ENCODE data around the gene PGBD5.

The PGBD5 gene

GRCh38 chr1:230289350-230289644, 136.8 kb downstream of the PGBD5 start:
- Histone ChIP-seq H4K20me1 (ENCODE audit: insufficient read depth, low read length) (no peaks in the 10 kb centered on the region), H3K9ac (ENCODE audit: low read length) (no peak overlapping the region), H3K9me3 (ENCODE audit: insufficient read depth, low read length) (no peaks in the 10 kb centered on the region), H3K27ac (ENCODE audit: low read length) (no peak overlapping the region), H3K79me2 (ENCODE audit: low read length) (no peaks in the 10 kb centered on the region), H3K4me1 (ENCODE audit: low read length) (peaks cover 6% of the 10 kb centered on the region), H3K4me3 (ENCODE audit: low read length) (no peak overlapping the region), H3K27me3 (ENCODE audit: low read depth, low read length) (0 out of 2 replicates have a peak, but pooled peaks cover 3% of the 10 kb centered on the region), H3K36me3 (replicated peaks; ENCODE audit: low read depth, low read length) (no peaks in the 10 kb centered on the region), H2AFZ (ENCODE audit: low read depth, low read length) (no peak overlapping the region), H3K4me2 (ENCODE audit: low read length) (no peak overlapping the region)
- TF ChIP-seq, protein P1, sequence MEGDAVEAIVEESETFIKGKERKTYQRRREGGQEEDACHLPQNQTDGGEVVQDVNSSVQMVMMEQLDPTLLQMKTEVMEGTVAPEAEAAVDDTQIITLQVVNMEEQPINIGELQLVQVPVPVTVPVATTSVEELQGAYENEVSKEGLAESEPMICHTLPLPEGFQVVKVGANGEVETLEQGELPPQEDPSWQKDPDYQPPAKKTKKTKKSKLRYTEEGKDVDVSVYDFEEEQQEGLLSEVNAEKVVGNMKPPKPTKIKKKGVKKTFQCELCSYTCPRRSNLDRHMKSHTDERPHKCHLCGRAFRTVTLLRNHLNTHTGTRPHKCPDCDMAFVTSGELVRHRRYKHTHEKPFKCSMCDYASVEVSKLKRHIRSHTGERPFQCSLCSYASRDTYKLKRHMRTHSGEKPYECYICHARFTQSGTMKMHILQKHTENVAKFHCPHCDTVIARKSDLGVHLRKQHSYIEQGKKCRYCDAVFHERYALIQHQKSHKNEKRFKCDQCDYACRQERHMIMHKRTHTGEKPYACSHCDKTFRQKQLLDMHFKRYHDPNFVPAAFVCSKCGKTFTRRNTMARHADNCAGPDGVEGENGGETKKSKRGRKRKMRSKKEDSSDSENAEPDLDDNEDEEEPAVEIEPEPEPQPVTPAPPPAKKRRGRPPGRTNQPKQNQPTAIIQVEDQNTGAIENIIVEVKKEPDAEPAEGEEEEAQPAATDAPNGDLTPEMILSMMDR (IDR thresholded peaks at IDR 0.05; ENCODE audit: low read depth, low read length): no peak
- no peak for TF ChIP-seq EZH2phosphoT487 (IDR thresholded peaks at IDR 0.05; ENCODE audit: low read depth)

DNA sequence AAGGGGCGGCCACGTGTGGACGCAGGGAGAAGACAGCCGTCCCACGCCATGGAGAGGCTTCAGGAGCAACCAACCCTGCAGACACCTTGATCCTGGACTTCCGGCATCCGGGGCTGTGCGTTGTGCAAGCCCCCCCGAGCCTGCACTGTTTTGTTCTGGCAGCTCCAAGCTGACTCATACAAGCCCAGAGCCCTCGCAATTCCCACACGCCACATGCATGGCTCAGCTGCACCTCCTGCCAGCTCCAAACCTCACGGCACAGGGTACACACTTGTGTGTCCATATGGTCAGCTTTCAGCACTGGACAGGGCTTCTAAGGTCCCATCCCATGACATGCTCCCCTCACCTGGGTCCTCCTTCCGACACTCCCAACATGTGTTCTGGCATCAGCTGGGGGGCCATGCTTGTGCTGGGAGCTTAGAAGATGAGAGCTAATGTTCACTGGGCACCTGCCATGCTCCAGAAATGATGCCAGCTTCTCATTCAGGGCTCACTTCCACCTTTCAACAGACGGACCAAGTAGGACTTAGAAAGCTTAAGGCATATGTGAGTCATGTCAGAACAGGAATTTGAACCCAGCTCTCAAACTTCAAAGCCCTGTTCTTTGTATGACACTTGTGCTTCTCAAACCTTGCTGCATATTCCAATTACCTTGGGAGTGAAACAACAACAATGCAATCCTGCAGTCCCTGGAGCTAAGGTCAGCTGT, 137.3 kb downstream of the PGBD5 start:
- TF ChIP-seq, protein P1 (IDR thresholded peaks at IDR 0.05; ENCODE audit: low read depth, low read length): no peak
- TF ChIP-seq EZH2phosphoT487 (IDR thresholded peaks at IDR 0.05; ENCODE audit: low read depth): no peak
- Histone ChIP-seq H3K4me3 (ENCODE audit: low read length) (no peak overlapping the region), H3K9ac (ENCODE audit: low read length) (no peak overlapping the region), H3K9me3 (ENCODE audit: insufficient read depth, low read length) (no peaks in the 10 kb centered on the region), H3K79me2 (ENCODE audit: low read length) (no peaks in the 10 kb centered on the region), H4K20me1 (ENCODE audit: insufficient read depth, low read length) (no peaks in the 10 kb centered on the region), H3K36me3 (replicated peaks; ENCODE audit: low read depth, low read length) (no peaks in the 10 kb centered on the region), H3K27me3 (ENCODE audit: low read depth, low read length) (0 out of 2 replicates have a peak, but pooled peaks cover 3% of the 10 kb centered on the region), H2AFZ (ENCODE audit: low read depth, low read length) (no peak overlapping the region), H3K4me1 (ENCODE audit: low read length) (peaks cover 6% of the 10 kb centered on the region), H3K4me2 (ENCODE audit: low read length) (no peak overlapping the region), H3K27ac (ENCODE audit: low read length) (no peak overlapping the region)

GRCh38 chr1:230287674-230288315, 138.3 kb downstream of the PGBD5 start:
- peaks cover under 1% of the 10 kb centered on the region for H3K36me3 ChIP-seq (replicated peaks; ENCODE audit: low read depth, low read length)
- H3K9ac ChIP-seq (ENCODE audit: low read length): no peak overlapping the region
- no peaks in the 10 kb centered on the region for H4K20me1 ChIP-seq (ENCODE audit: insufficient read depth, low read length)
- no peak overlapping the region for H3K27ac ChIP-seq (ENCODE audit: low read length)
- 0 out of 2 replicates have a peak, but pooled peaks cover 3% of the 10 kb centered on the region for H3K27me3 ChIP-seq (ENCODE audit: low read depth, low read length)
- H3K79me2 ChIP-seq (ENCODE audit: low read length): no peaks in the 10 kb centered on the region
- H3K9me3 ChIP-seq (ENCODE audit: insufficient read depth, low read length): no peaks in the 10 kb centered on the region
- H3K4me3 ChIP-seq (ENCODE audit: low read length): no peak overlapping the region
- H2AFZ ChIP-seq (ENCODE audit: low read depth, low read length): no peak overlapping the region
- TF ChIP-seq, protein P1 (IDR thresholded peaks at IDR 0.05; ENCODE audit: low read depth, low read length): no peak
- TF ChIP-seq EZH2phosphoT487 (IDR thresholded peaks at IDR 0.05; ENCODE audit: low read depth): no peak
- no peak overlapping the region for H3K4me2 ChIP-seq (ENCODE audit: low read length)
- H3K4me1 ChIP-seq (ENCODE audit: low read length): peaks cover 6% of the 10 kb centered on the region

DNA sequence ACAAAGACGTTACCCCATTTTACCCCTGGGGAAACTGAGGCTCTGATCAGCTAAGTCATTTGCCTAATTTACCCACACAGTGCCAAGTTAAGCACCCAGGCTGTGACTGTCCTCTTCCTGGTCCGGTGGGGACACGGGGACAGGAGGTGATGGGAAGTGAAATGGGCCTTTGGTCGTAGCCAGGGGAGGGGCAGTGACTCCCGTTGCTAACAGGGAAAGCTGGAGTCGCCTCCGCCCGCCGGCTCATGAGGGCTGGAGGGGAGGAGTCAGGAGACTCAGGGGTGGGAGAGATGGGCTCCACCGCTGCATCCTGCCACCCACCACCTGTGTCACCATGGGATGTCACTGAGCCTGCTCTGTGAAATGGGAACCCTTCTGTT, 139.3 kb downstream of the PGBD5 start:
- Histone ChIP-seq H3K79me2 (ENCODE audit: low read length) (no peaks in the 10 kb centered on the region), H3K9ac (ENCODE audit: low read length) (no peak overlapping the region), H3K36me3 (replicated peaks; ENCODE audit: low read depth, low read length) (peaks cover 3% of the 10 kb centered on the region), H4K20me1 (ENCODE audit: insufficient read depth, low read length) (no peaks in the 10 kb centered on the region), H3K27me3 (ENCODE audit: low read depth, low read length) (0 out of 2 replicates have a peak, but pooled peaks cover 3% of the 10 kb centered on the region), H3K4me2 (ENCODE audit: low read length) (no peak overlapping the region), H3K27ac (ENCODE audit: low read length) (no peak overlapping the region), H3K4me1 (ENCODE audit: low read length) (peaks cover 13% of the 10 kb centered on the region), H3K4me3 (ENCODE audit: low read length) (no peak overlapping the region), H3K9me3 (ENCODE audit: insufficient read depth, low read length) (no peaks in the 10 kb centered on the region), H2AFZ (ENCODE audit: low read depth, low read length) (no peak overlapping the region)
- no peak for TF ChIP-seq EZH2phosphoT487 (IDR thresholded peaks at IDR 0.05; ENCODE audit: low read depth)
- TF ChIP-seq, protein P1 (IDR thresholded peaks at IDR 0.05; ENCODE audit: low read depth, low read length): no peak
